Measurements from ENCODE around the gene EMX2.
"Not testable (repeated sequence)": the region's sequence is repeated elsewhere in the genome, so short reads cannot be mapped to it uniquely, and the experiment has no call there.

Gene EMX2

DNA sequence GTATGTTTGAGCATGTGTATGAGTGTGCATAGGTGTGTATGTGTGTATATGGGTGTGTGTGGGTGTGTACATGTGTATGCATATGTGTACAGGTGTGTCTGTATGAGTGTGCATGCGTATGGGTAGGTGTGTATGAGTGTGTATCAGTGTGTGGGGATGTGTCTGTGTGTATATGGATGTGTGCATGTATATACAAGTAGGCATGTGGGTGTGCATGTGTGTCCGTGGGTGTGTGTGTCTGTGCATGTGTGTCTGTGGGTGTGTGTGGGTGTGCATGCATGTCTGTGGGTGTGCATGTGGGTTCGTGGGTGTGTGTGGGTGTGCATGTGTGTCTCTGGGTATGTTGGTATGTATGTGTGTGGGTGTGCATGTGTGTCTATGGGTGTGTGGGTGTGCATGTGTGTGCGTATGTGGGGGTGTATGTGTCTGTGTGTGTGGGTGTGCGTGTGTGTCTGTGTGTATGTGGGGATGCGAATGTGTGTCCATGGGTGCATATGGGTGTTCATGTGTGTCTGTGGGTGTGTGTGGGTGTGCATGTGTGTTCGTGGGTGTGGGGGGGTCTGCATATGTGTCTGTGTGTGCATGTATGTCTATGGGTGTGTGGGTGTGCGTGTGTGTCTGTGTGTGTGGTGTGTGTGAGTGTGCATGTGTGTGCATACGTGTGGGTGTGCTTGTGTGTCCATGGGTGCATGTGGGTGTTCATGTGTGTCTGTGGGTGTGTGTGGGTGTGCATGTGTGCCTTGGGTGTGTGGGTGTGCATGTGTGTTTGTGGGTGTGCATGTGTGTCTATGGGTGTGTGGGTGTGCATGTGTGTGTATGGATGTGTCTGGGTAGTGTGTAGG, 20.6 kb downstream of the EMX2 start:
- DNase-seq, result no peak

DNA sequence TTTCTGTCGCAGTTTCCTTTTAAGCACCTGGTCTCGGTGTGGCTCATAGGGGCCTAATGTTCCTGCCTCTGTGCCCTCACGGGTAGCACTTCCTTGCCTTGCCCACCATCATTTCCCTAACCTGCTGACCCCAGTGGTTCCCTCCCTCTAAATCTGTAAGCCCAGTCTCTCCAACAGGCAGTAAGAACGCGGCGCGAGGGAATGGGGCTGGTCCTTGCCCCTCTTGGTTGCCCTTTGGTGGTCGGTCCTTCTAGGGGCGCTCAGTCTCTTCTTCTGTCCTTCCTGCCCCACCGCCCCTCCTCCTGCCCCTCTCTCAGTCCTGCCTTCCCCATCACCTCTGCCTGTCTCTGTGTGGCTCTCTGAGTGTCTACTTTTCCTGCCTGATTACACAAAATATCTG, 21.2 kb downstream of the EMX2 start:
- DNase-seq, result no peak

DNA sequence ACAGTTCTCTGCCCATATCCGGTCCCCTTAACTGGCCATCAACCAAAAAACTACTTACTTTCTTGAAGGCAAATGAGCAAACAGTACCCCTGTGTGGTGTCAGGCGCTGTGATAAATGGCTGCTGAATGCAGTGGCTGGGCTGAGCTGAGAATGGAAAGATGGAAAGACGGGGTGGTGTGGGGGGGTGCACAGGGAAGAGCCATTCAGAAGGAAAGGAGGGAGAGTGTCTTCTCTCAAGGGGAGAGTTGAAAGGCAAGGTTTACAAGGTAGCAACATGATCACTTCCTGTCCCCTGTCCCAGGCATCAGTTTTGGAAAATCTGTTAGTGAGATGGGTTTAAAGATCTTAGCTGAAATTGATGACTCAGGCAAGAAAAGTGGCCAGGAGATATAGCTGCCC, 22.5 kb downstream of the EMX2 start:
- no peak for DNase-seq

DNA sequence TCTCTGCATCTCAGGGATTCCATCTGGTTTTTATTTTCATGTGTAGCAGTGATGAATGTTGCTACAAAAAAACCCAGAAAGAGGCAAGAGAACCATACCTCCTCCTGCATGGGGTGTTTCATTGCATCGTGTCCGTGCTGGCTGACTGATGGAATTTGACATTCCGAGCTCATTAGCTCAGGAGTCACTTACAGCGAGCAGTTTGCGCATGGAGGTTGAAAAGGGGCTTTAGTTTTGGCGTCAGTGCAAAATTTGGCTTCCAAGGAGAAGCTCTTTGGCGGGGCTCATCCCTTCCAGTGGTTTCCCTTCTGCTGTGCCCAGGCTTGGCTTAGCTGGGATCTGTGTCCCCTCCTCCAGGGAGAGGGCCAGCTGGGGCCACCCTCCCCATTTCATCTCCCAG, 25.8 kb downstream of the EMX2 start:
- no peak for DNase-seq

DNA sequence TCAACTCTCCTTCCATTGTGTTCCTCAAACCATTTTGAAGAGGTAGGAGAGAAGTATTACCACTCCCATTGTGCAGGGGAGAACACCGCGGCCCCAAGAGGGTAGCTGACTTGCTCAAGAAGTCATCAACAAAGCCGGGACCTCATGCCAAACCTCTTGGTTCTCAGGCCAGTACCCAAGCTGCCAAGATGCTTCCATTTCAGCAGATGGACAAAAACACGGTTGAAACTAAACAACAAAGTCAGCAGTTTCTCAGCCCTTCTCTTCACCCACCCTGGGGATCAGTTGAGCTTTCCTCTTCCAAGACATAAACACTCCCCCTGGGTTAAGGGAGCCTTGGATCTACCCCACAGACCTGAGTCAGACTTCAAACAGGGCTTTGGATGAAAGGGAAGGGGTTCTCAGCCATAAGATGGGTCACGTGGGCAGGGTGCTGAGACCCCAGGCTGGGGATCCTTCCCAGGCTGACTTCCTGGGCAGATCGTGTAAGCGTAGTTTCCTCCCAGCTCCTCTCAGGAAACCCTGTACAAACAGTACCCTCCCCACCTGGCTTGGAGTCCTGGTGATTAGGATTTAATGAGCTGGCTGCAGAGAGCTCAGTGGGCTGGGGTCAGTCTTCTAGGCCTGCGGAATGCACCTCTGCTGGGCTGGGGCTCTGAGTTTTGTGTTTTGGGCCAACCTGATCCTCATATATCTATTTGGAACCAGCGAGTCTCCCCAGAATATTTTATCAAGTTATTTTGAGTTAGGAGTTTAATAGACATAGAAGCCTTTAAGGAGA, 27.3 kb downstream of the EMX2 start:
- no peak for DNase-seq

DNA sequence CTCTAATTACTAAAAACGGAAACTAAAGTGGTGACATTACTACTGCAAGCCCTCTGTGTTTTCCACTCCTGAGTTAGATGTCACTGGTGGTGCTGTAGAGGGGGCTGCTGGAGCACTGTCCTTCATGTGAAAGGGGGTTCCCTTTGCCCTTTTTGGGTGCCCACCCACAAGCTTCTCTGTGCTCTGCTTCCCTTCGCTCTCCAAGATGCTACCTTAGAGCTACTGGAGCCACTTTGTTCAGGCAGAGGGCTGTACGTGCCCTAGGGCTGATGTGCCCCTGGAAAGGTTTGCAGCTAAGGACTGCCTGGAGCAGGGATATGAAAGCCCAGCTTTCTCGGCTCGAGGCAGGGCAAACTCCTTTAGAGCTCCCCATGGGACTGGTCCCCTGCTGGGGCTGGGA, 28.3 kb downstream of the EMX2 start:
- DNase-seq, result no peak

DNA sequence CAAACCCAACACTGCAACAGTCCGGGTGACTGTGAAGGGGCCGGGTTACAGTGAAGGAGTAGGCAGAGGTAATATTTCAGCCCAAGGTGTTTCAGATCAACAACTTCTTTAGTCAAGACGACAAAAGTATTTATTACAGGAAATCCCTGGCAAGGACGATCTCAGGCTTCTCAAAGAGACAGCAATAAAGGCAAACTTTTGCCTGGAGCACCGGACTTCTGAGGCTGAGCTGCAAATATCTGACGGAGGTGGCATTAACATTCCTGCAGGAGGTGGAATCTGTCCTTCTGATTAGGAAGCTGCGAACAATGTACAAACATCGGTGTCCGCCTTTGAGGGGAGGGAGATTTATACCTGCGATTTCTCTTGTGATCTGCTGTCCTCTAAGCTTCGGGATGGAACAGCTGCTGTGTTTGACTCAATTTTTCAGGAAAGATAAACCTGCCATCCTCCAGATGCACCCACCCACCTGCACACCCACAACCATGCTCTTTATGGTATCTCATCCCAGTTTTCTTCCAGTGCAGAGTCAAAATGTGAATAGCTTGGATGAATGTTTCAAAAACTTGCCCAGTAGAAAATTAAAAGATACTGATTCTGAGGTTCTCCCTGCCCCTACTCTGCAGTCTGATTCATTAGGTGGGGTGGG, 32.1 kb downstream of the EMX2 start:
- DNase-seq, result no peak

DNA sequence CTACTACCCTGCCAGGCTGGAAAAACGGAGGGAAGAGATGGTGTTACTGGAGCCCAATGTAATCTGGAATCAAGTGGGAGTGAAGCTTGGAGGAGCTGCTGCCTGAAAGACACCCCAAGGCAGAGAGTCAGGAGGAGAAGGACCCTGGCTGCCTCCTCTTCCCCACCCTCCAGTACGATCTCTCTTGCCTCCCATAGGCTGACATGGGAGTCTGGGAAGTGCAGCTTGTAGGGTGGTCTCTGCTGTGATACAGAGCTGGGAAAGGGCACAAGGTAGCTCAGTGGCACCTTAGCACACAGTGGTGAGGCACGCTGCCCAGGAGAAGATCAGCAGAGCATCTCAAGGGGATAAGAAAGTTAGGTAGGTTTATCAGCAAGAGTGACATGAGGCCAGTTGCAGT, 35.9 kb downstream of the EMX2 start:
- no peak for DNase-seq

DNA sequence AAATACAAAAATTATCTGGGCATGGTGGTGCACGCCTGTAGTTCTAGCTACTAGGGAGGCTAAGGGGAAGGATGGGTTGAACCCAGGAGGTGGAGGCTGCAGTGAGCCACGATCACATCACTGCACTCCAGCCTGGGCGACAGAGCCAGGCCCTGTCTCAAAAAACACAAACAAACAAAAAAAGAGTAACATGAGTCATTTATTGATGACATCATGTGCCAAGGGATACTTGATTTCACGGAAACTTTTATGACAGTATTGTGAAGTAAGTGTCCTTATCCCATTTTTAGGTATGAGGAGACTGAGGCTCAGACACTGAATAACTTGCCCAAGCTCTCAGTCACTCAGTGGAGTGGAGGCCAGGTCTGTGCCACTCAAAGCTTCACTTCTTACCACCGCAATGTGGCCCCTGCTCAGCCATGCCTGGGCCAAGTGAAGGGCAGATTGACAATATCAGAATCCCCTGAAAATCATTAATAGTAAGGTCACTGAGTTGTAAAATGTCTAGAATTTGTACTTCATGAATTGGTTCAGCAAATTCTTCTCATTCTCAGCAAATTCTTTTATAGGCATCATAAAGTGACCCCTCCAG, 36.5 kb downstream of the EMX2 start:
- no peak for DNase-seq

DNA sequence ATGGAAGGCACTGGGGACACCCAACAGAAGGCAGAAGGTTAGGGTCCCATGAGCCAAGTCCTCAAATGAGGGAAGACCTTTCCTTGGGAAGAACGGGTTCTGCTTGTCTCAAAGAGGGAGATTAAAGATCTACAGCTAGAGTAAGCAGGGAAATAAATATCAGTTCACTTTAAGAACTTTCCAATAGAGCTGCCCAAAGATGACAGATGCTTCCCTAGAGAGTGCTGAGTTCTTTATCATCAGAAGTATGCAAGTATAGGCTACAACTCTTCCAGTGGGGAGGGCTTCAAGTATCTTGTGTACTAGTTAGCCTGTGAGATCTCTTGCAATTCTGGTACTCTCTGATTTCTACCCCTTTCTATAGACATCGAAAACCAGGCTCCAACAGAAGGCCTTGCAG, 39.4 kb downstream of the EMX2 start:
- no peak for DNase-seq

DNA sequence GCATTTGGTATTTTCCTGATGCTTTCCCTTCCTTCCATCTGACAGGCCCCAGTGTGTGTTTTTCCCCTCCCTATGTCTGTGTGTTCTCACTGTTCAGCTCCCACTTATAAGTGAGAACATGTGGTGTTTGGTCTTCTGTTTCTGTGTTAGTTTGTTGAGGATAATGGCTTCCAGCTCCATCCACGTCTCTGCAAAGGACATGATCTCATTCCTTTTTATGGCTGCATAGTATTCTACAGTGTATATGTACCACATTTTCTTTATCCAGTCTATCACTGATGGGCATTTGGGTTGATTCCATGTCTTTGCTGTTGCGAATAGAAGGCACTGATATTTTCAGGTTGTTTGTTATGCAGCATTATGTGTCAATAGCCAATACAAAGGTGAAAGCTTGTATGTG, 42.3 kb downstream of the EMX2 start:
- not testable (repeated sequence) for DNase-seq

DNA sequence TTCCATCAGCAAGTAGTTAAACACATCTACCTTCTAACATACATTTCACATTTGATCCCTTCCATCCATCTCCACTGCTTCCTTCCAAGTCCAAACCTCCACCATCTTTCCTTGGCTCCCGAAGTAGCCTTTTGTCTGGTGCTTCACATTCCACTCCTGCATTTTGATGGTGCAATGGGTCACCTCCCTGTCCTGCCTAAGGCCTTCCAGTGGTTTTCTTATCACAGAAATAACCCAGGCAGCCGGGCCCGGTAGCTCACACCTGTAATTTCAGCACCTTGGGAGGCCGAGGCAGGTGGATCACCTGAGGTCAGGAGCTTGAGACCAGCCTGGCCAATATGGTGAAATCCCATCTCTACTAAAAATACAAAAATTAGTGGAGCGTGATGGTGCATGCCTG, 44.5 kb downstream of the EMX2 start:
- DNase-seq, result no peak

DNA sequence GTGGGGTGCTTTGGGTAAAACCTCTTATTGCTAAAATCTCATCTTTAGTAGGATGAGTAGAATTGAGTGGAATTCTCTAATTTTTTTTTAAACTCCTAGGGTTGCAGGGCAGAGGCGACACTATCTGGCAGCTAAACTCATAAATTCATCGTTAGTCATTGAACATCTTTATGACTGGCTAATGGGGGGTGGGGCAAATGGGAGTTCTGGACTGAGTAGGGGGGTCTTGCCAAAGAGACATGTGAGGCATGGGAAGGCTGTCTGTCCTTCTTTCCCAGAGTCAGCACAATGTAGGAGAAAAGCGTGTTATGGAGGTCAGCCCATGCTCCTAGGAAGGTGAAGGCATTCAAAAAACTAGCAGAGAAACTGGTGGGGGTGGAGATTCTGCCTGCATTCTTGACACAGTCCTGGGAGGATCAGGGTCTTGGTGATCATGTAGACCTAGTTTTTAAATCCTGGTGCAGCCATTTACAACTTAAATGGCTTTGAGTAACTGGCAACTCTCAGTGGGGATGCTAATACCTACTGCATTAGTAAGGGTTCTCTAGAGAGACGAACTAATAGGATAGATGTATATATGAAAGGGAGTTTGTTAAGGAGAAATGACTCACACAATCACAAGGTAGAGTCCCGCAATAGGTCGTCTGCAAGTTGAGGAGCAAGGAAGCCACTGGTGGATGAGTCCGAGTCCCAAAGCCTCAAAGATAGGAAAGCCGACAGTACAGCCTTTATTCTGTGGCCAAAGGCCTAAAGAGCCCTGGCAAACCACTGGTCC, 47.7 kb downstream of the EMX2 start:
- no peak for DNase-seq

DNA sequence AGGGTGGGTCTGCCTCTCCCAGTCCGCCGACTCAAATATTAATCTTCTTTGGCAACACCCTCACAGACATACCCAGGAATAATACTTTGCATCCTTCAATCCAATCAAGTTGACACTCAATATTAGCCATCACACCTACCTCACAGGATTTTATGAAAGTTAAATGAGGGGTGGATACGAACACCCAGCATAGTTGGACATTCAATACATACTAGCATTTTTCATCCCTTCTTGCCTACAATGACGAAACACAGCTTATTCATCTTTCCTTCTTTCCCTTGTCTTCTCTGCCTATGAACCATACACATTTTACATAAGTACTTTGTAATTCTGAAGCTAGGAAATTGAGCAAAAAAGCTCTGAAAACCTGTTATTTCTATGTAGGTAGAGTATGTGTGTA, 48.5 kb downstream of the EMX2 start:
- no peak for DNase-seq

DNA sequence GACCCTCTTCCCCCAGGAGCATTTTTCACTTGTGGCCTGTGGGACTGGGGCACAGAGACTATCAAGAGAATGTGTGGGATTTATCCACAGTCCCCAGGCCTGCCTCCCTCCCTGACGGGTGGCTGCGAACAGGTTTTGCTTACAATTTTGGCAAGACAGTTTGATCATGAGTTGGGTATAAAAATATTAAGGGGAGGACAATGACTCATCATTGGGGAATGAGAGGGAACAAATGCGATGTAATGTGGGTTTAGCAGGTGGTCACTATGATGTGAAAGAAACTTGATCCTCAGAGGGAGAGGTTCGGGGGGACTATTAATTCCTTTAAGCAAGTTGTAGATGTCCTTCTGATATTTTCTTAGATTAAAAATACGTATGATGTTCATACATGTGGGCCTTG, 52.2 kb downstream of the EMX2 start:
- no peak for DNase-seq

DNA sequence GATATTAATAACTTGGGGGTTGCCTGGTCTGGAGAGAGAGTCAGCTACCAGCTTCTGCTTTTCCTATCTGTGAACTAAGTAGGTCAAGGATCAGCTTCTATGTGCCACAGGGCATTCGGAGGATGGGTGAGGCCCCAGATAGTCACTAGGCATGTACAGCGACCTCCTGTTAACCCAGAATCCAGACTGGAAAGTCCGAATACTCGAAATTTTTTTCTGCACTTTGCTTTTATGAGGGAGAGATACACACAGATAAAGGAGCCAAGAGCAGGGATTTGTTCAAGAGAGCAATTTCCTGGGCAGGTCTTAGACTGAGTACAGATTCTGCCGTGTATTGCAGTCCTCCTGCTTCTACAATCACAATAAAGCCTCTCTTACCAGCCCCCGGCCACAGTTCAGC, 54.2 kb downstream of the EMX2 start:
- no peak for DNase-seq

DNA sequence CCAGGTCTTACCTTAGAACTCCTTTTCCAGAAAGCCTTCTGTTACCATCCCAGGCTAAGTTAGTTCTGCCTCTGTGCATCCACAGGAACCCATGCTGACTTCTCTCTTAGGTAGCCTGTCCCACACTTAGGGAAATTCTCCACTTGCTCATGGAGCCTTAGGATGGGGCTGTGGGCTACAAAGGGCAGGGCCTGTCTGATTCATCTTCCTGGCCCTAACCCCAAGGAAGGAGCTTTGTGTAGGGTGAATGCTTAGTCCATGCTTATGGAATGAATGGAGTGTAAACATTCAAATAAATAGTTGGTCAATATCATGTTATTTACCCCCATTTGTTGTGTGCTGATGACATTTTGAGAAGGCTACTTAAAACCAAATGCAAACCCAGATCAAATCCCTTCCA, 54.7 kb downstream of the EMX2 start:
- DNase-seq, result no peak

Data from GF-D8 (cell line).